Iris pigment epithelial cell (primary cell): ENCODE measurements around the gene BHLHE41.
A peak's percentile ranks its signal among the peaks of the same experiment; 100 is the strongest.

ENCODE experiments used
- DNase-seq: peaks from one replicate; pipeline ENCODE4 v3.0.0-alpha.2; 2011; ENCODE audit warnings: low read depth

The BHLHE41 gene

DNA sequence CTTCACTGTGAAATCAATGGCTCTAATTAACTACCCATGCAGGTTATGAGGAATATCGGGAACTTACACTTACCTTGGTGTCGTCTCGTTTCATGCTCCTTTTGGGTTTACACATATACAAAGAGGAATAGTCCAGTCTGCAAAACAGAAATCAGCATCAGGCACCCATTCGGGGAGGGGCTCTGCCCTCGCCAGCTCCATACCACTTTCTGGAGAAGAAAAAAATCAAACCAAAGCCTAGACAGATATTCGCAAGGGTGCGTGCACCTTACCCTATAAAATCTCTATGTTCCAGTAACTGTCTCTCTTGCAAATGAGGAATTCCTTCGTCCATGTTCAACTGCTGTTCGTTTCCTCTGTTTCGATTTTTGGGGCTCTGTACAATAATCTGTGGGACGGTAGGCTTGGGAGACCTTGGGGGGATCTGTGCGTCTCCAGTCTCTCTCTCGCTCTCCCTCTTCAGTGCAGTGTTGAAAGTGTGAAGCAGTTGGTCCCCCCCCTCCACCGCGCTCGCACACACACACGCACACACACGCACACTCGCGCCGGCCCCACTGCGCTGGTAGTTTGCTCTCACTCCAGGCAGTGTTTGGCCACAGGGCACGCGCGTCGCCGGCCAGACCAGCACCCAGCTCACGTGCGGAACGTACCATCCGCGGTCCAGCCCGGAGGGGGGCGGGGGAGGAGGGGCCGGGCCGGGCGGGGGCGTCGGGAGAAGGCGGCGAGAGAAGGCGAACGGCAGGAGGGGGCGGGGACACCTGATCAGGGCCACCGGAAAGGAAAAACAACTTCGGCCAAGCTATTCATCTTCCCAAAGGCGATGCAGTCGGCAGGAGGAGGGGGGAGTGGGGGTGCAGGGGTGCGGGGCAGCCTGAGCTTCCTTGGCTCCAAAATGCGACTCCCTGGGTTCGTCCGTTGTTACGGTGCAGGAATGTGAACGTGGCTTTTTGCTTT is at the start of gene BHLHE41:
BHLHE41 (minus strand) TSS at position 592 of the 954 bp plus-strand sequence; CDS start at position 334, 258 bp downstream.
- peak; percentile 67 for DNase-seq

DNA sequence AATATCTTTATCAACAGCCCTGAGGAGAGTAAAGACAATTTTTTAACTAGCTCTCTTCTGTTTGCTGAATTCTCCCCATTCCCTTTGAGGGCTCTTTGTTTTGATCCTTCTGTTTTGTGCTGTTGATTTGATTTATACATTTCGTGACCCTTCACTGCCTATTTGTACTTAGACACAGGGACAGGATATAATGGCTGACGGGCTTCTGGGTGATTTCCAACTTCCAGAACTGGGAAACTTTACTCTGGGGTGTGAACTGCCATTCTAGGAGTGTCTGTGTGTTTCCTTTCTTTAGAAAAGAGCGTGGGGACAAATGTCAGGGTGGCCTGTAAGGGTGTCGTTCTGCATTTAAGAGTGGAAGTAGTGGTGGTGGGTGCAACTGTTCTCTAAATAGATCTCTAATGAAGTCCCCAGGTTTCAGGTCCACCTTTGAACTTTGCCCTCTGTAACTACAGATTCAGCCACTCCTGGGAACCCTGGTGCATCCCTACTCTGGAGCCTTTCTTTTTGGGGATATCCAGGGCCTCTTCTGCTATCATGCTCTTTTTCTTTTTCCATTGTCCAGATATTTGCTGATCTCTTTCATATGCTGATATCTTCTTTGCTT is 48.2 kb upstream of the BHLHE41 start:
- DNase-seq = no peak

DNA sequence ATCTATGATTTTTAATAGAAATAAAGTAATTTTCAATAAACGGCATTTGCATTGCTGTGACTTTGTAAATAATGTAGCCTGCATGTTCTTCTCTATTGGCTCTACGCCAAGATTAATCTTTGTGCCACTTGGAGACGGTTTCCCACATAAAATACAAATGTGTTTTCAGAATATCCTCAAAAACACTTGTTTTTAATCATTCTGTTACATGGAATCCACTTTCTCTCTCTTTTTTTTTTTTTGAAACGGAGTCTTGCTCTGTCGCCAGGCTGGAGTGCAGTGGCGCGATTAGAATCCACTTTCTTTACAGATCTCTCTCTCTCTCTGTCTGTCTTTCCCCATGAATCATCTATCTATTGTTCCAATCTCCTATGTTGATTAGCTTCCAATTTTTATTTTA is 47.7 kb upstream of the BHLHE41 start:
- DNase-seq = no peak

DNA sequence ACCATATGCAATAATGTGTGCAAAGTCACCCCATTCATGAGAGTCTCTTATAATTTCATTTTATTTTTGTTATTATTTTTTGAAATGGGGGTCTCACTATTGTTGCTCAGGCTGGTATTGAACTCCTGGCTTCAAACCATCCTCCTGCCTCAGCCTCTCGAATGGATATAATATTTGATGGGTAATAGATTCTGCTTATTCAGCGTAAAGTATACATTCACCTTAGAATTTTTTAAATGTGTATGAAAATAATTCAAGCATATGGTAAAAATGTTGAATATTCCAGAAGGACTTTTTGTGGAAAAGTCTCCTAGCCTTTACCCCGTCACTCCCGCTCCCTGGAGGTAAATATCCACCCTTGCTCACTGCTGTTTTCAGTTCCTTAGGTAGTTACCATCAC is 47.2 kb upstream of the BHLHE41 start:
- no peak for DNase-seq

DNA sequence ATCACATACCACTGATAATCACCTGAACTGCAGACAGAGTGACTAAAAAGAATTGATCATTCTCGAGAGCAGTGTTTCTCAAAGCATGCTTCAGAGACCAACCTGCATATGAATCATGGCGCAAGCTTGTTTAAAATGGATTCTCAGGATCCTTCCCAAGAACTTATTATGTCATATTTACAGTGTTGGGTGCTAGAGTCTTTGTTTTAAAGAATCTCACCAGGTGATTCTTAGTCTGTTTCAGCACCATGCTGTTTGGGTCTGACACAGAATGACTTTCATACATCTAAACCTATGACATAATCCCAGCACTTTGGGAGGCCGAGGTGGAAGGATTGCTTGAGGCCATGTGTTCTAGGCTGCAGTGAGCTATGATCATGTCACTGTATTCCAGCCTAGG is 39.3 kb upstream of the BHLHE41 start:
- no peak for DNase-seq

DNA sequence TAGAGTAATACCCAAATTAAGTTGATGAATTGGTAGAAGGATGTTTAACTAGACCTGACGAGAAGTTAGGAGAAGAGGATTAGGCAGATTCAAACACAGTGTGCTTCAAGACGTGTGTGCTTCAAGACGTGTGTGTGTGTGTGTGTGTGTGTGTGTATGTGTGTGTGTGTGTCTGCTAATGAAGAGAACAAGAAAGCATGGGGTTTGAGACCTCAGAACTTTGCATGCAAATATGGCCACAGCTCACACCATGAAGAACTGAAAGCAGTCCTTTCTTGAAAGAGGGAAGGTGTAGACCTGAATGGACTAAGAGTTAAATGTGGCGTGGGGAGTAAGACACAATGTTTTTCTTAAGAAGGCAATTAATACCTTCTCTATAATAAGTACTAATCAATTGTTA is 38.1 kb upstream of the BHLHE41 start:
- no peak for DNase-seq

DNA sequence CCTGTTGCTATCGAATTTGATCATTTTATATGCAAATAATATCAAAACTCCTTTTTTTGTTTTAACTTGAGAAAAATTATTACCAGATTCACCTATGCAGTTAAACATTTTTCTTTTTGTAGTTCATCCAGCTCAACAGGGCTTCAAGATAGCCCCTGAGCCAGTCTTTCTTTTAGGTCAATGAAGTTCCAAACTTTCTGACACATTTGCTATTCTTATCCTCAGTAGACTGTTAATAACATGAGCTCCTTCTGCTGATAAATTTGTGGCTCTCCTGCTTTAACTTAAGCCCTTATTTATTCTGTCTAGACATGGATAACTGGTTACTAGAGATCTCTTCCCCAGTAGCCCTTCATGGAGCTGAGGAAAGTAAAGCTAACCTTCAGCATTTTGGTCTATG is 37.3 kb upstream of the BHLHE41 start:
- DNase-seq = no peak

DNA sequence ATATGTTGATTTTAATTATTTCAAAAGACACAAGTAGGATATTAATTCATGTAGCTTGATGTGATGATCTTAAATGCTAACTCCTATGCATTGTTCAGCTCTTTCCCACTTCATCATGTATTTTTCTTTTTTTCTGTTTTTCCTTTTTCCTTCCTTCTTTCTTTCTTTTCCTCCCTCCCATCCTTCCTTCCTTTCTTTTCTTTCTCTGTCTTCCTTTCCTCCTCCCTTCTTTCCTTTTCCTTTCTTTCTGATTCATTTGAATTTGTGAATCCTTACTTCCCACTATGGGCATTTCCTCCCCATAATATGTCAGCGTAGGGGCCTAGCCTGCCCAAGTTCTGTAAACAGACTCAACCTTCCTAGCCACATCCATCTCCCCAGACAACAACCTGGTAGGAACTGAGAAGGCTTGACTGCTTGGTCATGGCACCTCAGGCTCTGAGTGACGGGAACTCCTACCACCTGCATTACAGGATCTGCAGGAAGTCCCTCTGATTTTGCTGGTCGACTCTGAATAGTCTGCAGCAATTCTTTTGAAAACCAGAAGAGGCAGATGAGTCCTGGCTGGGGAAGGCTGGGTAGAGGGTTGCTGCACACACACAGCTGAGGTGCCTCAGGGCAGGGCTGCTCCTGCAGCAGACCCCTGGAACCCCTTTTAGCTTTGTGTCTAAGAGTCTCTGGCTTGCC is 33.4 kb upstream of the BHLHE41 start:
- no peak for DNase-seq

DNA sequence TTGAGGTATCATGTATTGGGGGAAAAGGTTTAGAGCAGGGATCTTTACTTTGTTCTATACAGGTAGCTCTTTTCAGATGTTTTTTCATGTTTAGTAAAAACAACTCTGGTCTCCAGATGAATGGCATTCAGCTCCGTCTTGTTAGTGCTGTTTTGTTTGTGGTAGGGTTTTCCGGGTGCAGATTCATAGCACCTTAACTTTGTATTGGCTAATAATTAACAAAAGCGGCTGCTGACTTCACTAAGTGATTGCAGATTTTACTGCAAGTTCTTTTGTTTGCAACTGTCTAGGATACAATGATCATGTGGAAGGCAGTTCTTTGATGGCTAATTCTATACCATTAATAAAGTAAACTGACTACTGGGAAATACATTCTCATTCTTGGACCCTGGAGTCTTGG is 32.2 kb upstream of the BHLHE41 start:
- no peak for DNase-seq

DNA sequence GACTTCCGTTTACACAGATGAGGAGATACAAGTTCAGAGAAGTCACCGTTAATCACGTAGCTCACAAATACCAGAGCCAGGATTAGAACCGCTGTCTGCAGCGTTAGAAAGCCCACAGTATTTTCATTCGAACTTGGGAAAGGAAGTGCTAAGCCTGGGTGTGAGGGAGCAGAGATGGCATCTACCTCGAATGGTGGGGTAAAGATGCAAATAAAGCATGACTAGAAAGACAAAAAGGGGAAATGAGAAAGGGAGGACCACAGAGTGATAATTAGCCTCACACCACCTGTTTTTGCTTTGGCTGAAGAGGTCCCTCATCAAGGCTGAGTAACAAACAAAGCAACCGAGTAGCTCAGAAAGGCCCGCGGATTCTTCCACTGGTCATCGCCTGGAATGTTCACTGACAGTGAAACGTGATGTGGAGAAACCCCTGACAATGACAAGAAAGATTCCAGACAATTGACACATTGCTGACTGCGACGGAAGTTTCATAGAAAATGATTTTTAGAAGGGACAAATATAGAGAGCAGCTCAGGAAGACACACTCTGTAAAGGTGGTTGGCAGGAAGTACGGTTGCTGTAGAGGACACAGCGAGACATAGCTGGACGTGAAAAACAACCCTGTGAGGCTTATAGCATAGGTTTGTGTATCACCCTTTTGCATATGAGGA is 31.5 kb upstream of the BHLHE41 start:
- DNase-seq = no peak

DNA sequence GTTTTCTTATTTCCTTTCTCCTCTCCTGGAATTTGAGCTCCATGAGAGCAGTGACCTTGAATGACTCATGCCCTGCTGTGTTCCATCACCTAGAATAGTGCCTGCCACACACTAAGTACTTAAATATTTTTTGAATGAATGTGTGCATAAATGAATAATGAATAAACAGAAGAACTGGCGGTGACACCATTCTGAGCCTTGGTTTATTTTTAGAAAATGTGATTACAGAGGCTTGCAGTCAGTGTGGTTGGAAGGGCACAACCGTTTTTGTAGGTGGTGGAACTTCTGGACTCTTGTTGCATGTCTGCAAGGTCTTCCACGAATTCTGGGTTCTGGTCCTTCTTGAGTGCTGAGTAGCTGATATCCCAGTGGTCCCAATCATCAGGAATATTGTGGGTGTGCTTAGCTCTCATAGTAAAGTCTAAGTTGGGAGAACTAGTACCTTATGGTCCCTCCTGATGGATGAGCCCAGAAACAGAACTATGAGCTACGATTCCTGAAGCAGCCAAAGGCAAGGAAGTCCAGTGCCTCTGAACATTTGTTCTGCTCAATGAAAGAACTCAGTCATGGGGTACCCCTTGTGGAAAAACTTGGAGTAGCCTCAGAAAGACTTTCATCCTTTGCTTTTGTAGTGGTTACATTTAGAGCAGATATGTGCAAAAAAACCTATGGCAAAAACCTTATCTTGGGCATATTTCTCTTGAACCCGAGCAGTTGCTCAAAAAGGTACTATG is 28.8 kb upstream of the BHLHE41 start:
- peak; percentile 98 for DNase-seq

DNA sequence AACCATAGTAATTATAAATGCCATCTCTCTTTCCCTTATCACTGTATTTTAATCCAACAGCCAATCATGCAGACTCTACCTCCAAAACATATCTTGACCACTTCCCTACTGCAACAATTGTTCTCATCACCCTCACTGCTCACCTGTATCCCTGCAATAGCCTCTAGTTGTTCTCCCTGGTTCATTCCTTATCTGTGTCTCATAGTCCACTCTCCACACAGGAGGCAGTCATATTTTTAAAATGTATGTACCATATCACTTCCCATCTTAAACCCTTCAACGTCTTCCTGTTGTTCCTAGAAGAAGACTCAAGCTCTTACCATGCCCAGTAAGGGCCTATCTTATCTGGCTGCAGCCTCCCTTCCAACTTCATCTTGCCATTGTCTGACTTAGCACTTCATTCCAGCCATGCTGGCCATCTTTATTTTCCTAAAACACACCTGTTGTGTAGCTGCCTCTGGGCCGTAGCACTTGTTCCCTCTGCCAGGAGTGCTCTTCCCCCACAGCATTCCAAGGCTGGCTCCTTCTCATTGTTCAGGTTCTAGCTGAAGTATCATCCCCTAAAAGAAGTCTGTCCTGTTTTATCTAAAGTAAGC is 27.8 kb upstream of the BHLHE41 start:
- peak; percentile 6 for DNase-seq

DNA sequence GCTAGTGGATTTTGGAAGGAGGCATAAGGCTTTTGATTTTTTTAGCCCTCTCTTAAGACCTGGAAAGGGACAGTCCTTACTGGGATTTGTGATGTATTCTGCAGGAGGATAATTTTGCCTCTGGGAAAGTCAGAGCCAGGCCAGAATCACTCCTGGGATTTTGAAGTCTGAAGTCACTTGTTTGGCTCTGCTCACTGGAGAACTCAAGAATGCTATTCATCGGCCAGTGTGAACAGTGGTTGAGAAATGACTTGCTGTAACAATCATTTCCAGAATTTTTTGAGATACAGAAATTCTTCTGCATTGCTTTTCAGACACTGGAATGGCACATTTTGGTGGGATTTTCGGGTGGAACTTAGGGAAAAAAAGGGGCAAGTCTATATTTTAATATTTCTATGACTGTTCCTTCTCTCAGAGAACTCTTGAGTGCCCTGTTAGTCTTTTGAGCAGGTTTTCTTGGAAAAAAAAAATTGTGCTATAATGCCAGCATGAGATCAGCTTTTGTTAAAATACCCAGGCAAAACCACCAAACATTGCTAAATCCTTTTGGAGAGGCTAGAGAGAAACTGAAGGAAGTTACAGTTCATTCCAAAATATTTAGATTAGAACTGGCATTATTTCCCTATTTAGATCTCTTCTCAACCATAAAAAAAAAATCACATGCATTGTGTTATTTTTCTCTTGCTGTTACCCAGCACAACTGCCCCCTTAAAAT is 26.1 kb upstream of the BHLHE41 start:
- DNase-seq = peak; percentile 80

DNA sequence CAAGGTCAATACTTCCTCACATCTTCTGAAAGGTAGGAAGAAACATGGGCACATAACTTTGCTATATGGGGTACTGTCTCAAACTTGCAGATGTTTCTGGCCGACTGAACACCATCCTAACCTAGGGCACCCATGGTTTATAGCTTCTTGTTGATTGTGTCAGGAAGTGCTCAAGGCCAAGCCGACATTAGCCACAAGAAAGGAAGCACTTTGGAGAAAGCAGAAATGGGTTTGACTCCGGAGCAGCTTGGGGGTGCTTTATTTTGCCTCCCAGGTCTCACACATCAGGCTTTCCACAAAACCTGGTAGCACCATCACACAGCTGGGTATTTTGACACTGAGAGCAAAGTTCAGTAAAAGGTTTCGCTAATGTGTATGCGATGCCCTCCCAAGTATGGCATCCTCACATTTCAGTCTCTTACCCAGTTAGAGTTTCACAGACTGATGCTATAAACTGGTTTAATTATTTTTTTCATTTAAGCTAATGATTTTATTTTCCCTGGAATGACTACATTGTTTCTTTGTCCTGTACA is 25.2 kb upstream of the BHLHE41 start:
- DNase-seq = no peak

DNA sequence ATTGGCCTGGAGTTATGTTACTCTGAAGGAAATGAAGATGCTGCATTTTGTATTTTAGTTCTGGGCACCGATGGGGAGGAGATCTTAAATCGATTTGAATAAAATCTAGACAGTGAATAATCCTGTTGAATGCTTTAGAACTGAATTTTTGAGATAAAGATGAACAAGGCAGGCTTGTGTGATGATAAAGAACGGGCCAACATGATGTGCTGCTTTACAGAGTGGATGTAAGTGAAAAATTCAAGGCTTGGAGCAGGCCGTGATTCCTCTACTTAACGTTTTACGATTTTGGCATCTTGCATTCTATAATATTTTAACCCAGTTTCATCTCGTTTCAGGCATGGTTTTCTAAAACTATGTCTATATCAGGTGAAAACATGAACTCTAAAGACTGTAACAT is 23.5 kb upstream of the BHLHE41 start:
- DNase-seq = no peak

DNA sequence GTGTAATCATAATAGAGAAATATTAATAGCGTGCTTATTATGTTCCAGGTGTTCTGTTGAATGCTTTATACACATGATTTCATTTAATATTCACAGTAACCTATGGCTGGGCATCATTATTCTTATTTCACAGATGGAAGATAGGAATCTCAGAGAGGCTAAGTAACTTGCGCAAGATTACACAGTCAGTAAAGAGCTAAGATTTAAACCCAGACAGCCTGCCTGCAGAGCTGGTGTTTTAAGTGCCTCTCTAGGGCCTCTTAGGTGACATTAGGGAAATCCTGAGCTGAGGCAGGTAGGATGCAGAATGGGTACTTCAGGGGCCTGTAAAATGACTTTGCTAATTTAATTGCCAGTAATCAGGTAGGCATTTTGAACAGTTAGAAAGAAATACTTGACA is 18.5 kb upstream of the BHLHE41 start:
- no peak for DNase-seq

DNA sequence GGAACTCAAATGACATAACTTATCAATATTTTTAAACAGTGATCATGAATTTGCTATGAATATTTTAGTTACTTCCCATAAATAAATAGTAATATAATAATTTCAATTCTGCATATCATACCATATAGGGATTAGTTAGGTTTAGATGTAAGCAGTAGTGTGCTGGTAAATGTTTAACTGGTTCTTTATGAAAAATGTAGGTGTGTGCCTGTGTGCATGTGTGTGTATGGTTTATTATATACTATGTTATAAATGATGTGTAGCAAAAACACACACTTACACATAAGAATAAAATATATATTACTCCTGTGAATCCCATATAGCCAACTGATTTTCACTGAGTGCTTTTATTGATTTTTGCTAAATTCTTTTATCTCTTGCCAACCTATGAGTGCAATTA is 14.0 kb upstream of the BHLHE41 start:
- DNase-seq = no peak

DNA sequence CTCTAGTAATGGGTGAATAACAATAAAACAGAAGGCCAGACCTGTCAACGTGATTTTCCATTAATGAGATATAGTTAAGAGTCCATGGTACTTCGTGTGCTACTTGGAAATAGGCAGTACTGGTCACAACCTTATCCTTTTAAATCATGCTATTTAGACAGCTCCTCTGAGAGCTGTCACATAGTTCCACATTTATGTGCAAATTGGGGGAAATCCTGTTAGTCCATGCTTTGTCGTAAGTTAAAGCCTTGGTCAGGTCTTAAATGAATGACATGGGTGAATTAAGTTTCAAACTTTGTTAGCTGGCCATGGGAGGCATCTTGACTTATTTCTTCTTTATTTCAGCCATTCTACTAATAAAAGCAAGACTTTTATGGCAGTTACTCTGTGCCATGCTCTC is 11.9 kb upstream of the BHLHE41 start:
- no peak for DNase-seq

DNA sequence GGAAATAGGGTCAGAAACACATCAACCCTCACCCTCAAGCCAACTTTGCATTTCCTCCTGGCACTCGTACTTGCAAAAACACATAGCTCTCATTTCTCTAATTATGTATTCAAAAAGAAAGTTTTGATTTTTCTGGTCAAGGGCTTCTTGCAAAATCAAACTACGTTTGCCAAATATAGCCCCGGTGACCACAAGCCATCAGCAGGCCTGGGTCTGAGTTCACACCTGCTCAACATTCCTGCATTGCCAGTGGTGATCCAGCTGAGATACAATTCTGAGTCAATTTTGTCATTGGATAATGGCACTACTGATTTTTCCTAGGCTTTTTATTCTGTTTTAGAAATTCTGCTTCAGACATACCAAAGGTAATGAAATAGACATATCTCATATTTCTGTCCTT is 10.7 kb upstream of the BHLHE41 start:
- no peak for DNase-seq

DNA sequence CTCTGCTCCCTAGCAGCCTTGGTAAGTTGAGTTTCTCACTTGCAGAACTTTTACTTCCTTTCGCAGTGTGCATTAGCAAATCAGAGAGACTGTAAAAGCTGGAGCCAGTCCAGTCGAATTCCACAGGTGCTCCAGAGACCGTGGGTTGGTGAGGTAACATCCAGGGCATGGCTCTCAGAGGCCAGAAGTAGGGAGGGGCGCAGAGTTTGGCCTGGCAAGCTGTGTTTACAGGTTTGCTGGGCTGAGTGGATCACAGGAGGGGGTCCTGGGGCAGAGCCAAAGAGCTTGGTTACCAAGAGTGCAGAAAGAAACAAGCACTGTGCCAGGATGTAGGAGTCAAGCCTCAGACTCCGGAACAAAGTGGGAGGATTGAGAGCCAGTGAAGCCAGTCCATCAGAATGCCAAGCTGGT is 10.2 kb upstream of the BHLHE41 start:
- peak; percentile 70 for DNase-seq
